ENCODE results near the gene GHDC. TPM values are rescaled to one million over a fixed set of nuclear protein-coding genes. Genes with fewer than 3 reads are reported as not detected.
"Not testable (repeated sequence)": the region's sequence is repeated elsewhere in the genome, so short reads cannot be mapped to it uniquely, and the experiment has no call there.

The GHDC gene
- total RNA-seq, 1 donor from 2014 or later = 69.0 TPM

GRCh38 chr17:42202696-42203095, 8.4 kb upstream of the GHDC start:
- peak; percentile 27 for DNase-seq (ENCODE audit: low read depth)

GRCh38 chr17:42202159-42202558, 7.9 kb upstream of the GHDC start:
- no peak for DNase-seq (ENCODE audit: low read depth)

GRCh38 chr17:42201458-42201772, 7.1 kb upstream of the GHDC start:
- no peak for DNase-seq (ENCODE audit: low read depth)

- DNase-seq (ENCODE audit: low read depth) = no peak
These were observed 6.6 kb upstream of the GHDC start for GRCh38 chr17:42200706-42201457.

- DNase-seq (ENCODE audit: low read depth) = no peak
These were observed 5.2 kb upstream of the GHDC start for GRCh38 chr17:42199416-42200011.

- DNase-seq (ENCODE audit: low read depth) = no peak
These were observed 4.6 kb upstream of the GHDC start for GRCh38 chr17:42198897-42199296.

- DNase-seq (ENCODE audit: low read depth) = no peak
These were observed 3.4 kb upstream of the GHDC start for GRCh38 chr17:42197564-42198156.

GRCh38 chr17:42193216-42193968, 902 bp downstream of the GHDC start:
- no peak for DNase-seq (ENCODE audit: low read depth)

GRCh38 chr17:42192189-42193126, 1.8 kb downstream of the GHDC start:
- DNase-seq (ENCODE audit: low read depth) = no peak

- DNase-seq (ENCODE audit: low read depth) = no peak
These were observed 3.1 kb downstream of the GHDC start for GRCh38 chr17:42191275-42191608.

- DNase-seq (ENCODE audit: low read depth) = no peak
These were observed 3.6 kb downstream of the GHDC start for GRCh38 chr17:42190491-42191274.

GRCh38 chr17:42189651-42189965, 4.7 kb downstream of the GHDC start:
- no peak for DNase-seq (ENCODE audit: low read depth)

GRCh38 chr17:42188749-42189650, 5.3 kb downstream of the GHDC start:
- no peak for DNase-seq (ENCODE audit: low read depth)

- no peak for DNase-seq (ENCODE audit: low read depth)
These were observed 6.5 kb downstream of the GHDC start for GRCh38 chr17:42187833-42188232.

- DNase-seq (ENCODE audit: low read depth) = not testable (repeated sequence)
These were observed 8.1 kb downstream of the GHDC start for GRCh38 chr17:42186191-42186590.

- no peak for DNase-seq (ENCODE audit: low read depth)
These were observed 8.7 kb downstream of the GHDC start for GRCh38 chr17:42185621-42185930.

- no peak for DNase-seq (ENCODE audit: low read depth)
These were observed 9.3 kb downstream of the GHDC start, which contains the start of gene HCRT for GRCh38 chr17:42184713-42185620. HCRT (minus strand) TSS chr17:42185452; CDS start chr17:42185365, 87 bp downstream.

GRCh38 chr17:42183741-42184711, 10.3 kb downstream of the GHDC start:
- peak; percentile 18 for DNase-seq (ENCODE audit: low read depth)
